Thyroid gland (tissue), 4 donors: Measurements from ENCODE around the gene SIM1.

Experiments
- POLR2A ChIP-seq, 2 donors: fragments of 450-650 bp; IDR thresholded peaks; one replicate each; pipeline ENCODE4 v1.6.1; 2017; ENCODE audit warnings: antibody characterized with exemption in 2 of 2, mild to moderate bottlenecking in 2 of 2, moderate library complexity in 1 of 2
- TF ChIP-seq, protein P1 (sequence below), 6 experiments: fragments of 200-600 bp in 3 of 6; fragments of 450-650 bp in 3 of 6; sonication (generic) in 3 of 6; IDR thresholded peaks; one replicate each; pipeline ENCODE4 v1.5.1; 2016 to 2019; ENCODE audit warnings: antibody characterized with exemption in 6 of 6, mild to moderate bottlenecking in 2 of 6, inconsistent platforms in 1 of 6, moderate library complexity in 1 of 6

DNA sequence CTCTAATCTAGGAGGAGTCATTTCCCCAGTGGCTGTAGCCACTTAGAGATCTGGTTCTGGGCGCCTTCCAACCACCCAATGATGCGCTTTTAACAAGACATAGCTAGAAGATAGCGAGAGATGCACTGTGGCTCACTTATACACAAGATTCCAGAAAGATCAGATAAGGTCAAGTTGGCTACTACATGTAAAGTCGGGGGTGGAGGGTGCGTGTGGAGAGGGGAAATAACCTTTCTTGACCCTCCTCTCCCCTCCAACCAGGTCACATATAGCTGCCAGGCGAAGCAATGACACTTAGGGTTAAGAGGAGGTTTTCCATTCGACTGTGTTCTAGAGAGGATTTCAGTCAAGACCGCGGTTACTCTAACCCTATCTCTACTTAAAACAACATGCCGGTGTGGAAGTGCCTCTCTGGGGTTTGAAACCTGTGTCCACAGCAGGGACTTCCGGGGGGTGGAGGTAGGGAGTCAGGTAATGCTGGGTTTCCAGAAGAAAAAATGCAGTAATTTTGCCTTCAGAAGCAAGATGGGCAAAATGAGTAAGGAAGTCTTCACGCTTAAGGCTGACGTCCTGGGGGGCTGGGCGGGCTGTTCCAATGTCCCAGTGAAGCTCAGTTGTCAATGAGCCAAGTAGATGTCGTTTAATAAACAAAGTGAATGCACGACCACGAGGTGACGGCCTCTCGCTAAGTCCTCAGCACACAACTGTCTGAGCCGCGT lies 1.8 kb upstream of the SIM1 start:
- TF ChIP-seq, protein P1, sequence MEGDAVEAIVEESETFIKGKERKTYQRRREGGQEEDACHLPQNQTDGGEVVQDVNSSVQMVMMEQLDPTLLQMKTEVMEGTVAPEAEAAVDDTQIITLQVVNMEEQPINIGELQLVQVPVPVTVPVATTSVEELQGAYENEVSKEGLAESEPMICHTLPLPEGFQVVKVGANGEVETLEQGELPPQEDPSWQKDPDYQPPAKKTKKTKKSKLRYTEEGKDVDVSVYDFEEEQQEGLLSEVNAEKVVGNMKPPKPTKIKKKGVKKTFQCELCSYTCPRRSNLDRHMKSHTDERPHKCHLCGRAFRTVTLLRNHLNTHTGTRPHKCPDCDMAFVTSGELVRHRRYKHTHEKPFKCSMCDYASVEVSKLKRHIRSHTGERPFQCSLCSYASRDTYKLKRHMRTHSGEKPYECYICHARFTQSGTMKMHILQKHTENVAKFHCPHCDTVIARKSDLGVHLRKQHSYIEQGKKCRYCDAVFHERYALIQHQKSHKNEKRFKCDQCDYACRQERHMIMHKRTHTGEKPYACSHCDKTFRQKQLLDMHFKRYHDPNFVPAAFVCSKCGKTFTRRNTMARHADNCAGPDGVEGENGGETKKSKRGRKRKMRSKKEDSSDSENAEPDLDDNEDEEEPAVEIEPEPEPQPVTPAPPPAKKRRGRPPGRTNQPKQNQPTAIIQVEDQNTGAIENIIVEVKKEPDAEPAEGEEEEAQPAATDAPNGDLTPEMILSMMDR (IDR thresholded peaks at IDR 0.05): no peak
- no peak for TF ChIP-seq POLR2A (IDR thresholded peaks at IDR 0.05)
